ENCODE results near the gene MKS1.

Gene MKS1

GRCh38 chr17:58245428-58246103, 26.5 kb upstream of the MKS1 start:
- Histone ChIP-seq H3K9ac (ENCODE audit: low read length) (no peak overlapping the region), H3K4me2 (ENCODE audit: low read depth, low read length) (no peak overlapping the region), H3K9me3 (replicated peaks; ENCODE audit: insufficient read depth, low read length) (no peaks in the 10 kb centered on the region), H3K79me2 (ENCODE audit: low read length) (no peaks in the 10 kb centered on the region), H3K9me2 (replicated peaks; ENCODE audit: insufficient read depth, low read length) (no peaks in the 10 kb centered on the region), H4K20me1 (ENCODE audit: insufficient read depth, low read length) (no peaks in the 10 kb centered on the region), H3F3A (ENCODE audit: insufficient read depth, low read length) (no peaks in the 10 kb centered on the region), H3K27me3 (replicated peaks; ENCODE audit: insufficient read depth, low read length) (peaks cover 94% of the 10 kb centered on the region), H3K4me1 (ENCODE audit: low read length) (peaks cover 5% of the 10 kb centered on the region), H3K36me3 (replicated peaks; ENCODE audit: insufficient read depth, low read length) (no peaks in the 10 kb centered on the region), H3K4me3 (ENCODE audit: low read length) (no peak overlapping the region), H2AFZ (ENCODE audit: low read length) (no peak overlapping the region), H3K27ac (ENCODE audit: low read length) (no peak overlapping the region)
- TF ChIP-seq CTCF (IDR thresholded peaks at IDR 0.05; ENCODE audit: low read length): no peak
- TF ChIP-seq EZH2phosphoT487 (IDR thresholded peaks at IDR 0.05; ENCODE audit: low read length): no peak
- no peak for TF ChIP-seq EZH2 (optimal IDR thresholded peaks at IDR 0.05; ENCODE audit: low read depth, low read length)
- DNase-seq: no peak

- Histone ChIP-seq H3K27me3 (replicated peaks; ENCODE audit: insufficient read depth, low read length) (peaks cover 94% of the 10 kb centered on the region), H2AFZ (ENCODE audit: low read length) (no peak overlapping the region)
These were observed 25.9 kb upstream of the MKS1 start for GRCh38 chr17:58244963-58245362.

GRCh38 chr17:58242171-58242784, 23.2 kb upstream of the MKS1 start:
- DNase-seq: no peak
- no peaks in the 10 kb centered on the region for H3K9me2 ChIP-seq (replicated peaks; ENCODE audit: insufficient read depth, low read length)
- no peaks in the 10 kb centered on the region for H3K4me1 ChIP-seq (ENCODE audit: low read length)
- no peak overlapping the region for H3K27ac ChIP-seq (ENCODE audit: low read length)
- no peaks in the 10 kb centered on the region for H4K20me1 ChIP-seq (ENCODE audit: insufficient read depth, low read length)
- H3K27me3 ChIP-seq (replicated peaks; ENCODE audit: insufficient read depth, low read length): peaks cover 98% of the 10 kb centered on the region
- no peaks in the 10 kb centered on the region for H3K9me3 ChIP-seq (replicated peaks; ENCODE audit: insufficient read depth, low read length)
- TF ChIP-seq CTCF (IDR thresholded peaks at IDR 0.05; ENCODE audit: low read length) (no peak), EZH2 (optimal IDR thresholded peaks at IDR 0.05; ENCODE audit: low read depth, low read length) (peak; percentile 27)
- no peak overlapping the region for H3K9ac ChIP-seq (ENCODE audit: low read length)
- no peak overlapping the region for H3K4me2 ChIP-seq (ENCODE audit: low read depth, low read length)
- no peaks in the 10 kb centered on the region for H3K79me2 ChIP-seq (ENCODE audit: low read length)
- no peak overlapping the region for H3K4me3 ChIP-seq (ENCODE audit: low read length)
- H3K36me3 ChIP-seq (replicated peaks; ENCODE audit: insufficient read depth, low read length): no peaks in the 10 kb centered on the region
- H2AFZ ChIP-seq (ENCODE audit: low read length): no peak overlapping the region
- H3F3A ChIP-seq (ENCODE audit: insufficient read depth, low read length): no peaks in the 10 kb centered on the region

More at GRCh38 chr17:58244963-58245362, 25.9 kb upstream of the MKS1 start:
- H3K4me2 ChIP-seq (ENCODE audit: low read depth, low read length): no peak overlapping the region
- H3K4me1 ChIP-seq (ENCODE audit: low read length): peaks cover 3% of the 10 kb centered on the region
- H3K4me3 ChIP-seq (ENCODE audit: low read length): no peak overlapping the region
- H3K27ac ChIP-seq (ENCODE audit: low read length): no peak overlapping the region
- no peaks in the 10 kb centered on the region for H3F3A ChIP-seq (ENCODE audit: insufficient read depth, low read length)
- no peaks in the 10 kb centered on the region for H3K9me2 ChIP-seq (replicated peaks; ENCODE audit: insufficient read depth, low read length)
- TF ChIP-seq EZH2phosphoT487 (IDR thresholded peaks at IDR 0.05; ENCODE audit: low read length) (no peak), CTCF (IDR thresholded peaks at IDR 0.05; ENCODE audit: low read length) (no peak), EZH2 (optimal IDR thresholded peaks at IDR 0.05; ENCODE audit: low read depth, low read length) (no peak)
- H3K9me3 ChIP-seq (replicated peaks; ENCODE audit: insufficient read depth, low read length): no peaks in the 10 kb centered on the region
- H3K9ac ChIP-seq (ENCODE audit: low read length): no peak overlapping the region
- no peaks in the 10 kb centered on the region for H3K79me2 ChIP-seq (ENCODE audit: low read length)
- no peak for DNase-seq
- no peaks in the 10 kb centered on the region for H4K20me1 ChIP-seq (ENCODE audit: insufficient read depth, low read length)
- no peaks in the 10 kb centered on the region for H3K36me3 ChIP-seq (replicated peaks; ENCODE audit: insufficient read depth, low read length)

All from MM.1S (cell line).